ENCODE data around the gene EIF4EBP3.

- TF ChIP-seq CTCF (conservative IDR thresholded peaks at IDR 0.05; ENCODE audit: low read length), result no peak
- no peak for TF ChIP-seq EZH2phosphoT487 (IDR thresholded peaks at IDR 0.05; ENCODE audit: borderline replicate concordance)
These were observed at the start of gene EIF4EBP3 for GRCh38 chr5:140547508-140548299.
